ENCODE data around the gene AEBP1. TPM values are rescaled to one million over a fixed set of nuclear protein-coding genes. Genes with fewer than 3 reads are reported as not detected.

The AEBP1 gene
- total RNA-seq, 1 donor from 2014 or later, result 0.75 TPM

GRCh38 chr7:44153948-44154335, 49.8 kb downstream of the AEBP1 start:
- no peak for DNase-seq (ENCODE audit: low read depth)

- no peak for DNase-seq (ENCODE audit: low read depth)
These were observed 50.6 kb downstream of the AEBP1 start for GRCh38 chr7:44154703-44155102.

- DNase-seq (ENCODE audit: low read depth), result no peak
These were observed 51.3 kb downstream of the AEBP1 start for GRCh38 chr7:44155191-44156185.

- no peak for DNase-seq (ENCODE audit: low read depth)
These were observed 52.4 kb downstream of the AEBP1 start for GRCh38 chr7:44156453-44157010.

GRCh38 chr7:44157116-44158080, 53.3 kb downstream of the AEBP1 start:
- no peak for DNase-seq (ENCODE audit: low read depth)

- no peak for DNase-seq (ENCODE audit: low read depth)
These were observed 54.1 kb downstream of the AEBP1 start for GRCh38 chr7:44158096-44158872.

GRCh38 chr7:44158873-44159631, 54.9 kb downstream of the AEBP1 start:
- DNase-seq (ENCODE audit: low read depth), result no peak

GRCh38 chr7:44159824-44160630, 55.9 kb downstream of the AEBP1 start:
- DNase-seq (ENCODE audit: low read depth), result no peak

- no peak for DNase-seq (ENCODE audit: low read depth)
These were observed 57.2 kb downstream of the AEBP1 start for GRCh38 chr7:44161371-44161770.

GRCh38 chr7:44162179-44162578, 58.0 kb downstream of the AEBP1 start:
- peak; percentile 92 for DNase-seq (ENCODE audit: low read depth)

GRCh38 chr7:44162785-44163395, 58.7 kb downstream of the AEBP1 start:
- no peak for DNase-seq (ENCODE audit: low read depth)

GRCh38 chr7:44163591-44163990, 59.4 kb downstream of the AEBP1 start:
- DNase-seq (ENCODE audit: low read depth), result peak; percentile 99

Small RNA genes lying within 50 kb of the gene (microRNA-seq; reads per million reads assigned to microRNA genes)
- gene MIR6838, result 1.5 reads per million

Other genes with a start within 250 kb of the AEBP1 start
- 173 and 200 TPM in 2 replicates for gene MRPS24, start 234.8 kb upstream of the AEBP1 start, total RNA-seq
- gene URGCP, start 197.7 kb upstream of the AEBP1 start, total RNA-seq, result 33.8 and 41.6 TPM in 2 replicates
- 63.4 and 70.0 TPM in 2 replicates for gene UBE2D4, start 177.9 kb upstream of the AEBP1 start, total RNA-seq
- gene SPDYE1, start 106.4 kb upstream of the AEBP1 start, total RNA-seq, result not detected in 2 replicates
- gene DBNL, start 59.6 kb upstream of the AEBP1 start, total RNA-seq, result 112 and 153 TPM in 2 replicates
- gene PGAM2, start 38.8 kb upstream of the AEBP1 start, total RNA-seq, result 62.5 and 81.2 TPM in 2 replicates
- gene POLM, start 21.8 kb upstream of the AEBP1 start, total RNA-seq, result 39.4 and 40.3 TPM in 2 replicates
- 199 and 211 TPM in 2 replicates for gene POLD2, start 19.2 kb downstream of the AEBP1 start, total RNA-seq
- gene MYL7, start 37.0 kb downstream of the AEBP1 start, total RNA-seq, result not detected in 2 replicates
- 0.13 TPM in 1 of 2 replicates, not detected in the other for gene GCK, start 85.1 kb downstream of the AEBP1 start, total RNA-seq
- gene YKT6, start 96.6 kb downstream of the AEBP1 start, total RNA-seq, result 153 and 155 TPM in 2 replicates
- 31.8 and 34.0 TPM in 2 replicates for gene CAMK2B, start 221.2 kb downstream of the AEBP1 start, total RNA-seq

Data from myocyte (in vitro differentiated cells).